COR-L47 (cell line): Measurements from ENCODE around the gene NRP2.
A peak's percentile ranks its signal among the peaks of the same experiment; 100 is the strongest.

Experiments used
- DNase-seq: peaks from one replicate; lab custom pipeline; 2025; lab: John Stamatoyannopoulos, UW

Gene NRP2

DNA sequence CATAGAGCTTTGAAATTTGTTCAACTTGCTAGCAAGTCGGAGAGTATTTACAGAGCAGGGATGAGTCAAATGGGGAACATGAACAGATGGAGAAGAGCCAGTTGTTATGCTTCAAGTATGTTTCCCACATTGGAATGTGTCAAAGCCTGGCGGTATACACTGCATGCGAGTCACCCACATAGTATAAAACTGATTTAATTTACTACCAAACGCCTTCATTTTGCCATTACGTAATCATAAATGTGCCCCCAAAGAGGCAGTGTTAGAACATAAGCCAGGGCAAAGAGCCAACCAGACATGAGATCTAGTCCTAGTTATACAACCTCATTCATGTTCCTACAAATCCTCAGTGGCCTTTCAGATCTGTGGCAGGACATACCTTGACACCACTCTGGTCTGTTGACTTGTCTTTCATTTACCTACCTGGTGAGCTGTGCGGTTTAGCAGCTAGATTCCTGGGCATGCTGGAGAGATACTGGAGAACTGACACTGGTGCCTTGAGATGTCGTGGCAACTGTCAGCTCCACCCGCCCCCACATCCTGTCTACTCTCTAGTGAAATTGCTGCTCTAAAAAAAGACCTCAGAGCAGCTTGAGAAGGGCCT, 21.7 kb upstream of the NRP2 start:
- DNase-seq: no peak

DNA sequence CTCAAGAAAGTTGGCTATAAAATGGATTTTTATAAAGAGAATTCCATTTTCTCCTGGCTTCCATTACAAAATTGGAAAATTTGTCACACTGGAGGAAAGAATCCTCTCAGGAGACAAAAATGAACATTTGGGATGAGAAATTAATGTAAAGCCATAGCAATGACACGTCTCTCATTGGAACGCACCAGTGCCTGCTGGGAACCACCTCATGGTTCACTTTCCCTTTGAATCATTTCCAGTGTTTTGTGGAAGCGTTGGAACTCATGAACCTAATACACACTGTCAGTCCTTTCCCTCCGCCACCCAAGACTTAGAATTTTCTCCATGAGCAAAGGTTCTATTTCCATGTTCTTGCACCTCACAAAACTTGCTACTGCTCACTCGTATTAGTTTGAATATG, 21.0 kb upstream of the NRP2 start:
- no peak for DNase-seq

- no peak for DNase-seq
Measured at GRCh38 chr2:205662206-205662965, 19.9 kb upstream of the NRP2 start.

DNA sequence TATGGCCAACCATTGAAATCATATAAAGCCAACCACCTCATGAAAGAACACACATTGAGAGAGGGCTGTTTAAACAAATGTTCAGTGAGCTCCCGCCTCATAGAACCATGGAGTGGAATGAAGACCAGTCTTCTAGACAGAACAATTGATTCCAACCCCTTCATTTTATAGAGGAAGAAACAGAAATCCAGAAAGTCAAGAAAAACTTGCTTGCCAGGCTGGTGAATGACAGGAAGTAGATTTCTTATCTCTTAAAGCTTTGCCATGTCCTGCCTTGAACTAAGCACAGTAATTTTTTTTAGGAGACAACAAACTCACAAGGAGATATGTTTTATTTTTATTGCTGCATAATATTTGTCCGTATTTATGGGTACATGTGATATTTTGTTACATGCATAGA, 16.5 kb upstream of the NRP2 start:
- no peak for DNase-seq

DNA sequence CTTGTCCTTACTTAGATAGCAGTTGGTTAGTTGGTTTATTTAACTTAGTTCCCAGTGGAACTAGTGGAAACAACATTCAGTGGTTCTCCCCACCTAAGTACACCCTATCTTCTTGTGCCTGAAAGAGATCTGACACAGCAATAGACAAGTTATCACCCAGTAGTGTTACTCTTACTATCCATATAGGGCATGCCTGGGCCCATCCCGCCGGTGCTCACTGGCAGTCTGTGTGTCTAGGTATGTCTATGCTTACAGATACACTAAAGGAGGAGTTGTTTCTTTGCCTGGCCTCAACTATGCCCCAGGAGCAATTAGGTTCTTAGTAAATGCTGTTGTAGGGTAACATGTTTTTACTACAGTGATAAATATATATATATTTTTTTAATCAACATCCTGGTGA, 12.0 kb upstream of the NRP2 start:
- DNase-seq: no peak

DNA sequence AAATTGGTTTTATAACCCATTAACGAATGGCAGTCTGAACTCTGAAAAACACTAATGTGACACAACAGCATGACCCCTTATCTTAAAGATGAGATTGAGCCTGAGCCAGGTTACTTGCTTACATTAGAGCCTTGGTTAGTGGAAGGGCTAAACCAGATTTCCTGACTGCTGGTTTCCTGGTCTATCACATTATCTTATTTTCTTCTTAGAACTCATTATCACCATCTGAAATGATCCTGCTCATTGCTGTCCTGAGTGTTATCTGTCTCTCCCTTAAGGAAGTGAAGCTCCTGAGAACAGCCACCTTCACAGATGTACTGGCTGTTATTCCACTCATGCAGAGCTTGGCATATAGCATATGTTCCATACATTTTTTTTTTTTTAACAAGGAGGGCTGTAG, 9.0 kb upstream of the NRP2 start:
- DNase-seq: no peak

- peak; percentile 31 for DNase-seq
Measured at GRCh38 chr2:205675861-205676516, 6.3 kb upstream of the NRP2 start.

DNA sequence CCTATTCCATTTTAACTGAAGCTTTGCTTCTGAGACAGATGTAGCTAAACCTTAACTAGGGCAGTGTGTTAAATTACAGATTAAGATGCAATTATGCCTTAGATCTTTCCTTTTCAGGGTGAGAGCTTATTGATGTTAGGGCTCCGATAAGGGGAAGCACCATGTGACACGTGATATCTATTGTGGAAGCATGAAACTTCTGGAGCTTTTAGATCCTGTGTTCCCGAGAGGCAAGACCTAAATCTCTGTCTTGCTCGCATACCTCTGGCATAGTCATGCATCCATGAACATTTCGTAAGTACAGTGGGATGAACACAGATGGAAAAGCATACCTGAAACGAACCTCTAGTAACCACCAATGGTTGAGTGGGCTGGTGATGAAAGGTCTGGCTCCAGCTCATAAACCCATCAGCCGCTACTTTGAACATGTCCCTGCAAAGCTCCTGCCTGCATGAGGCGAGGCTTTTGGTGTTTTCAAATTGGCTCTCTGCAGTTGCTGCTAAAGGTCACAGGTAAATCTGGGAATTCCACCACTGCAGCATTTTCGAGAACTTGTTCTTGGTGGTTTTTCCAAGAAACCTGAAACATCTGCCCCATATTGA, 3.7 kb upstream of the NRP2 start:
- no peak for DNase-seq

- no peak for DNase-seq
Measured at GRCh38 chr2:205679410-205680009, 2.8 kb upstream of the NRP2 start.

DNA sequence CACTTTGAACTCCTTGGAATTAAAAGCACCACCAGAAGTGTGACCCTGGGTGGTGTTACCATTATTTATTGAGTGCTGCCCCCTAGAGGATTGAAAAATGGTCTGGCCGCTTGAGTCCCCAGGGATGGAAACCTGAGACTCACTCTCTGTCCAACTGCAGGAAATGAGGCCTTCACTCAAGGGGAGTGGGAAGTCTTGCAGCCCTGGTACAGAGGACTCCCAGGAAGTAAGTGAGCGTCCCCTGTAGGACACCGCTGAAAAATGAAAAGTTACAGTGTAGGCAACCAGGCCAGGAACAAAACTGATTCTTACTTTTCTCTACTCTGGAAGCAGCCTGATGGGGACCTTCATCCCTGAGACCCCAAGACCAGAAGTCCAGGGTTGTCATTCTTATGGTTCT, 2.2 kb upstream of the NRP2 start:
- DNase-seq: peak; percentile 73

DNA sequence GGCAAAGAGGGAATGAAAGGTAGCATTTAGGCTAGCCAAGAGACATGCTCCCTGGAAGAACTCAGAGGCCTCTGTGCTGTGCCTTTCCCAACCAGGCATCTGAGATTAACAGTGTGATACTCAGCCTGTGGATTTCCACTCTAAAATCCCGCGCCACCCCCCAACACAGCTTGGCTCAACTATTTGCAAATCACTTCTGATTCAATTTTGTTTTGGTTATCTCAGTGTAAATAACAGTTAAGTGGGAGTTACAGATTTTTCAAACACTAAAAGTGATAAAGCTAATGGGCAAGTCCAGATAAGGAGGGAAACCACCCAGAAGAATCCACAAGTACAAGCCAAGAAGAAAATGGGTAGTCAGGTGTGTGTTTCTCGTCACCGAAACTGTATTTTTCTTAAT, 1.4 kb upstream of the NRP2 start:
- DNase-seq: no peak

- peak; percentile 10 for DNase-seq
Measured at GRCh38 chr2:205681401-205682238, 681 bp upstream of the NRP2 start.

DNA sequence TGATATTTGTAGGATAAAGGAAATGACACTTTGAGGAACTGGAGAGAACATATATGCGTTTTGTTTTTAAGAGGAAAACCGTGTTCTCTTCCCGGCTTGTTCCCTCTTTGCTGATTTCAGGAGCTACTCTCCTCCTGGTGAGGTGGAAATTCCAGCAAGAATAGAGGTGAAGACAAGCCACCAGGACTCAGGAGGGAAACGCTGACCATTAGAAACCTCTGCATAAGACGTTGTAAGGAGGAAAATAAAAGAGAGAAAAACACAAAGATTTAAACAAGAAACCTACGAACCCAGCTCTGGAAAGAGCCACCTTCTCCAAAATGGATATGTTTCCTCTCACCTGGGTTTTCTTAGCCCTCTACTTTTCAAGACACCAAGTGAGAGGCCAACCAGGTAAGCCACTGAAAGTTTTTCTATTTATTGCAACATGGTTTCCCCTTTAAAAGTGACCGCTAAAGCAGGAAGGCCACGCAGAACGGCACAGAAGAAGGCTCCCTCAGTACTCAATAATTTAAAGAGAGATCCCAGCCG, 735 bp downstream of the NRP2 start:
- no peak for DNase-seq

GRCh38 chr2:205683502-205684367, 1.4 kb downstream of the NRP2 start:
- DNase-seq: no peak

DNA sequence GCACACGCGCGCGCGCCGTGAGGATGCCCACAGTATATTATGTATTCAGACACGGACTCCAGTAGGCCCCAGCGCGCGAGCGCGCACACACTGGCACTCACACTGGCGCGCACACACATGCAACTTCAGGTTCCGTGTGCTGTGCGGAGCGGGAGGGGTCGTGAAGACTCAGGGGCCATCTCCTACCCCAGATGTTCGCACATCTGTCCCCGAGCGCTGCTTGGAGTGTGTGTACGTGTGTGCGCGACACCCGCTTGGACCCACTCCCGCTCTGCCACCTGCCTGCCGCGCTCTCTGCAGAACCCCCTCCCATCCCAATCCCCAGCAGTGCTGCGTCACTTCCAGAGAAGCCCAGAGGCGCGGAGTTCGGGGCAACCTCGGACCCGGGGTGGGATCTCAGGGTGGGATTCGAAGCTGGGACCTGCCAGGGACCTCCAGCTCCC, 2.6 kb downstream of the NRP2 start:
- no peak for DNase-seq

- DNase-seq: peak; percentile 24
Measured at GRCh38 chr2:205685314-205686055, 3.2 kb downstream of the NRP2 start.

- DNase-seq: no peak
Measured at GRCh38 chr2:205686056-205686782, 3.9 kb downstream of the NRP2 start.

GRCh38 chr2:205686783-205687640, 4.7 kb downstream of the NRP2 start:
- no peak for DNase-seq
